Activated gamma-delta T cell treated with Interleukin-2 at 50 U/mL for 16 hours (primary cell): Measurements from ENCODE around the gene CATSPERE.
A peak's percentile ranks its signal among the peaks of the same experiment; 100 is the strongest.
"Not testable (repeated sequence)": the region's sequence is repeated elsewhere in the genome, so short reads cannot be mapped to it uniquely, and the experiment has no call there.

ENCODE experiments used
- DNase-seq: peaks from one replicate; pipeline ENCODE4 v3.0.0-alpha.2; 2020

CATSPERE gene

GRCh38 chr1:244449936-244450508, 11.1 kb upstream of the CATSPERE start:
- no peak for DNase-seq

GRCh38 chr1:244450597-244451538, 10.2 kb upstream of the CATSPERE start:
- DNase-seq, result peak; percentile 52

- no peak for DNase-seq
These were observed 9.5 kb upstream of the CATSPERE start, which contains the start of gene ADSS2 for GRCh38 chr1:244451539-244451950. ADSS2 (minus strand) TSS chr1:244451909; CDS start chr1:244451817, 92 bp downstream.

GRCh38 chr1:244451951-244452795, 8.9 kb upstream of the CATSPERE start:
- peak; percentile 99 for DNase-seq

GRCh38 chr1:244454412-244454811, 6.7 kb upstream of the CATSPERE start:
- DNase-seq, result no peak

- no peak for DNase-seq
These were observed 4.5 kb upstream of the CATSPERE start for GRCh38 chr1:244456586-244456985.

GRCh38 chr1:244458781-244459180, 2.3 kb upstream of the CATSPERE start:
- DNase-seq, result no peak

GRCh38 chr1:244460197-244460596, 876 bp upstream of the CATSPERE start:
- no peak for DNase-seq

- no peak for DNase-seq
These were observed 5.7 kb downstream of the CATSPERE start for GRCh38 chr1:244466724-244467123.

GRCh38 chr1:244473059-244473605, 12.1 kb downstream of the CATSPERE start:
- no peak for DNase-seq

- DNase-seq, result not testable (repeated sequence)
These were observed 23.9 kb downstream of the CATSPERE start for GRCh38 chr1:244484971-244485370.

GRCh38 chr1:244494653-244495052, 33.6 kb downstream of the CATSPERE start:
- no peak for DNase-seq

- no peak for DNase-seq
These were observed 35.1 kb downstream of the CATSPERE start for GRCh38 chr1:244496186-244496585.

- no peak for DNase-seq
These were observed 36.7 kb downstream of the CATSPERE start for GRCh38 chr1:244497805-244498204.

GRCh38 chr1:244499484-244499883, 38.4 kb downstream of the CATSPERE start:
- DNase-seq, result not testable (repeated sequence)

- DNase-seq, result not testable (repeated sequence)
These were observed 39.4 kb downstream of the CATSPERE start for GRCh38 chr1:244500515-244500914.

GRCh38 chr1:244502630-244503029, 41.6 kb downstream of the CATSPERE start:
- DNase-seq, result no peak

GRCh38 chr1:244513493-244513892, 52.4 kb downstream of the CATSPERE start:
- no peak for DNase-seq

GRCh38 chr1:244515680-244516079, 54.6 kb downstream of the CATSPERE start:
- no peak for DNase-seq

- no peak for DNase-seq
These were observed 75.2 kb downstream of the CATSPERE start for GRCh38 chr1:244536316-244536715.

GRCh38 chr1:244545511-244545910, 84.4 kb downstream of the CATSPERE start:
- no peak for DNase-seq

- DNase-seq, result no peak
These were observed 87.6 kb downstream of the CATSPERE start for GRCh38 chr1:244548558-244549115.
